ENCODE results near the gene CABLES1. TPM values are rescaled to one million over a fixed set of nuclear protein-coding genes. Genes with fewer than 3 reads are reported as not detected.
"Not testable (repeated sequence)": the region's sequence is repeated elsewhere in the genome, so short reads cannot be mapped to it uniquely, and the experiment has no call there.

Gene CABLES1
- polyA plus RNA-seq, 1 donor (not counting 4 experiments of a cell fraction or from before 2014, with no cell fraction given) = 1.00 TPM

GRCh38 chr18:23108496-23108895, 26.8 kb upstream of the CABLES1 start:
- no peak for FAIRE-seq

DNA sequence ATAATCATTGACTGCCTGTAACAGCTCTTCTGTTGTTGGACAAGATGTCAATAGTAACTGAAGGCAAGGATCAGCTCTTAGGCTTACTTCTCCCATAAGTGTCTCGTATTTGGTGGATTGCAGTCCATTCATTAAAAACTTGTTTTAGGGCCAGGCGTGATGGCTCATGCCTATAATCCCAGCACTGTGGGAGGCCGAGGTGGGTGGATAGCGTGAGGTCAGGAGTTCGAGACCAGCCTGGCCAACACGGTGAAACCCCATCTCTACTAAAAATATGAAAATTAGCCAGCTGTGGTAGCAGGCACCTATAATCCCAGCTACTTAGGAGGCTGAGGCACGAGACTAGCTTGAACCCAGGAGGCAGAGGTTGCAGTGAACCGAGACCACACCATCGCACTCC, 26.1 kb upstream of the CABLES1 start:
- H3K79me2 ChIP-seq (ENCODE audit: control insufficient read depth, insufficient read depth, low read length); dilution Hi-C loops (cut with MboI; ENCODE audit: extremely low pct_ligation_motif_present, low sequenced_read_pairs); H3K4me2 ChIP-seq (ENCODE audit: control insufficient read depth, extremely low read depth, insufficient read depth, low read depth, low read length); H3K27ac ChIP-seq (ENCODE audit: control insufficient read depth, insufficient read depth, low read length); H3K9ac ChIP-seq (ENCODE audit: control insufficient read depth, extremely low read depth, insufficient read depth, low read length); H3K4me3 ChIP-seq (ENCODE audit: control insufficient read depth in 2 of 3, extremely low read depth in 1 of 3, insufficient read depth in 2 of 3, low read depth in 1 of 3, low read length in 3 of 3); H3K9me3 ChIP-seq (ENCODE audit: control insufficient read depth, low read depth, low read length); DNase-seq (ENCODE audit: low read depth, low spot score); H3K36me3 ChIP-seq (ENCODE audit: control insufficient read depth in 2 of 2, extremely low read depth in 1 of 2, insufficient read depth in 2 of 2, low read length in 2 of 2); H4K20me1 ChIP-seq (ENCODE audit: control insufficient read depth, extremely low read depth, insufficient read depth, low read length); H3K27me3 ChIP-seq (ENCODE audit: control insufficient read depth, extremely low read depth, insufficient read depth, low read length); H3K9me1 ChIP-seq (ENCODE audit: control insufficient read depth, extremely low read depth, insufficient read depth, low read length); H2AFZ ChIP-seq (ENCODE audit: control insufficient read depth, low read length); FAIRE-seq: not testable (repeated sequence)
- H3K4me1 ChIP-seq (ENCODE audit: control insufficient read depth, extremely low read depth, insufficient read depth, low read length) = peaks cover 38% of the 10 kb centered on the region

More at GRCh38 chr18:23108496-23108895, 26.8 kb upstream of the CABLES1 start:
- dilution Hi-C loops (cut with MboI; ENCODE audit: extremely low pct_ligation_motif_present, low sequenced_read_pairs) = no loop called here
- H3K9me3 ChIP-seq (ENCODE audit: control insufficient read depth, low read depth, low read length) = no peaks in the 10 kb centered on the region
- H3K9me1 ChIP-seq (ENCODE audit: control insufficient read depth, extremely low read depth, insufficient read depth, low read length) = no peaks in the 10 kb centered on the region
- no peaks in the 10 kb centered on the region for H3K27me3 ChIP-seq (ENCODE audit: control insufficient read depth, extremely low read depth, insufficient read depth, low read length)
- H3K4me3 ChIP-seq (ENCODE audit: control insufficient read depth in 2 of 3, extremely low read depth in 1 of 3, insufficient read depth in 2 of 3, low read depth in 1 of 3, low read length in 3 of 3) = no peak overlapping the region
- H4K20me1 ChIP-seq (ENCODE audit: control insufficient read depth, extremely low read depth, insufficient read depth, low read length) = no peaks in the 10 kb centered on the region
- H3K4me2 ChIP-seq (ENCODE audit: control insufficient read depth, extremely low read depth, insufficient read depth, low read depth, low read length) = no peak overlapping the region
- peaks cover 36% of the 10 kb centered on the region for H3K4me1 ChIP-seq (ENCODE audit: control insufficient read depth, extremely low read depth, insufficient read depth, low read length)
- no peaks in the 10 kb centered on the region for H3K79me2 ChIP-seq (ENCODE audit: control insufficient read depth, insufficient read depth, low read length)
- H3K9ac ChIP-seq (ENCODE audit: control insufficient read depth, extremely low read depth, insufficient read depth, low read length) = no peak overlapping the region
- H3K27ac ChIP-seq (ENCODE audit: control insufficient read depth, insufficient read depth, low read length) = peak overlapping the region; percentile 83
- no peak overlapping the region for H2AFZ ChIP-seq (ENCODE audit: control insufficient read depth, low read length)
- TF ChIP-seq CTCF (optimal IDR thresholded peaks at IDR 0.05 in 1 of 3, IDR thresholded peaks at IDR 0.05 in 1 of 3, conservative IDR thresholded peaks at IDR 0.05 in 1 of 3; ENCODE audit: extremely low read depth in 1 of 3, insufficient read depth in 2 of 3, low read length in 3 of 3) = no peak
- no peak for TF ChIP-seq EZH2 (IDR thresholded peaks at IDR 0.05; ENCODE audit: low read length)
- H3K36me3 ChIP-seq (ENCODE audit: control insufficient read depth in 2 of 2, extremely low read depth in 1 of 2, insufficient read depth in 2 of 2, low read length in 2 of 2) = no peaks in the 10 kb centered on the region
- DNase-seq (ENCODE audit: low read depth, low spot score) = no peak

DNA sequence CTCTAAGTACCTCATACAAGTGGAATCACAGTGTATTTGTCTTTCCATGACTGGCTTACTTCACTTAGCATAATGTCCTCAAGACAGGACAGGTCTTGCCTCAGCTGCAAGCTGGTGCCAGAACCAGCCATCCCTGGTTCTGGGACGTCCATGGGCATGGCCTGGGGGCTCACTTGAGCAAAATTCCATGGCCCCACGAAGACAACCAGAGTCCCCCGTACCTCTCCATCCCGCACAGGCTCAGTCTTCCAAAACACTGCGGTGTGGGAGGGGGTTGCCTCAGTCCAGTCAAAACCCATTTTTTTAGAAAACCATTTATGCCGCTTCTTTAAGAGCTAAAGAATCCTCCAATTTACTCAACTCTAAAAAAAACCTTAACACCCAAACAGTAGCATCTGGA, 21.7 kb upstream of the CABLES1 start:
- no peaks in the 10 kb centered on the region for H3K36me3 ChIP-seq (ENCODE audit: control insufficient read depth in 2 of 2, extremely low read depth in 1 of 2, insufficient read depth in 2 of 2, low read length in 2 of 2)

More for the DNA sequence above, 21.7 kb upstream of the CABLES1 start:
- dilution Hi-C loops (cut with MboI; ENCODE audit: extremely low pct_ligation_motif_present, low sequenced_read_pairs) = no loop called here
- no peak for TF ChIP-seq EZH2 (IDR thresholded peaks at IDR 0.05; ENCODE audit: low read length)
- TF ChIP-seq CTCF (optimal IDR thresholded peaks at IDR 0.05 in 1 of 3, IDR thresholded peaks at IDR 0.05 in 1 of 3, conservative IDR thresholded peaks at IDR 0.05 in 1 of 3; ENCODE audit: extremely low read depth in 1 of 3, insufficient read depth in 2 of 3, low read length in 3 of 3) = no peak
- H3K9me1 ChIP-seq (ENCODE audit: control insufficient read depth, extremely low read depth, insufficient read depth, low read length) = no peaks in the 10 kb centered on the region
- H3K4me3 ChIP-seq (ENCODE audit: control insufficient read depth in 2 of 3, extremely low read depth in 1 of 3, insufficient read depth in 2 of 3, low read depth in 1 of 3, low read length in 3 of 3) = no peak overlapping the region
- no peaks in the 10 kb centered on the region for H3K9me3 ChIP-seq (ENCODE audit: control insufficient read depth, low read depth, low read length)
- no peak overlapping the region for H3K27ac ChIP-seq (ENCODE audit: control insufficient read depth, insufficient read depth, low read length)
- no peak overlapping the region for H3K9ac ChIP-seq (ENCODE audit: control insufficient read depth, extremely low read depth, insufficient read depth, low read length)
- H3K4me1 ChIP-seq (ENCODE audit: control insufficient read depth, extremely low read depth, insufficient read depth, low read length) = peaks cover 25% of the 10 kb centered on the region
- DNase-seq (ENCODE audit: low read depth, low spot score) (no peak), FAIRE-seq (no peak)
- H3K79me2 ChIP-seq (ENCODE audit: control insufficient read depth, insufficient read depth, low read length) = no peaks in the 10 kb centered on the region
- H2AFZ ChIP-seq (ENCODE audit: control insufficient read depth, low read length) = no peak overlapping the region
- H4K20me1 ChIP-seq (ENCODE audit: control insufficient read depth, extremely low read depth, insufficient read depth, low read length) = no peaks in the 10 kb centered on the region
- no peak overlapping the region for H3K4me2 ChIP-seq (ENCODE audit: control insufficient read depth, extremely low read depth, insufficient read depth, low read depth, low read length)
- no peaks in the 10 kb centered on the region for H3K27me3 ChIP-seq (ENCODE audit: control insufficient read depth, extremely low read depth, insufficient read depth, low read length)

All from keratinocyte (primary cell).